H9 (cell line): ENCODE measurements around the gene MMD. TPM values are rescaled to one million over a fixed set of nuclear protein-coding genes. Genes with fewer than 3 reads are reported as not detected.

Source experiments
- DNase-seq: peaks from one replicate; pipeline ENCODE4 v3.0.0-alpha.2; 2017
- H2AFZ ChIP-seq: one replicate; pipeline ENCODE4 v1.6.1; 2013; ENCODE audit warnings: mild to moderate bottlenecking, low read length, control low read depth, moderate library complexity
- H2AK5ac ChIP-seq: 2 replicates; pipeline ENCODE4 v1.6.1; 2013; ENCODE audit warnings: low read length, control low read depth, mixed read lengths; ENCODE audit not compliant: insufficient read length
- H2BK120ac ChIP-seq: one replicate; pipeline ENCODE4 v1.6.1; 2013; ENCODE audit warnings: low read depth, mild to moderate bottlenecking, low read length, control low read depth, inconsistent platforms; ENCODE audit not compliant: poor library complexity, severe bottlenecking
- H2BK12ac ChIP-seq: 2 replicates; pipeline ENCODE4 v1.6.1; 2013; ENCODE audit warnings: low read length, control low read depth, mixed read lengths, low read depth; ENCODE audit not compliant: insufficient read length
- H2BK15ac ChIP-seq: 2 replicates; pipeline ENCODE4 v1.6.1; 2013; ENCODE audit warnings: low read depth, low read length, control low read depth
- H2BK20ac ChIP-seq: one replicate; pipeline ENCODE4 v1.6.1; 2013; ENCODE audit warnings: low read depth, mild to moderate bottlenecking, low read length, control low read depth, inconsistent platforms; ENCODE audit not compliant: poor library complexity, severe bottlenecking
- H2BK5ac ChIP-seq: 2 replicates; pipeline ENCODE4 v1.6.1; 2013; ENCODE audit warnings: low read length, control low read depth, mixed read lengths; ENCODE audit not compliant: insufficient read length
- H3K14ac ChIP-seq: 2 replicates; pipeline ENCODE4 v1.6.1; 2013; ENCODE audit warnings: low read length, control low read depth; ENCODE audit not compliant: insufficient read depth
- H3K18ac ChIP-seq: 2 replicates; pipeline ENCODE4 v1.6.1; 2013; ENCODE audit warnings: low read depth, mild to moderate bottlenecking, mixed read lengths, low read length, control low read depth; ENCODE audit not compliant: insufficient read length
- H3K23ac ChIP-seq: 2 replicates; pipeline ENCODE4 v1.6.1; 2013; ENCODE audit warnings: low read length, control low read depth, mixed read lengths, low read depth; ENCODE audit not compliant: insufficient read length
- H3K23me2 ChIP-seq: 2 replicates; pipeline ENCODE4 v1.6.1; 2013; ENCODE audit warnings: low read depth, mild to moderate bottlenecking, mixed read lengths, low read length, control low read depth; ENCODE audit not compliant: insufficient read length, poor library complexity, severe bottlenecking
- H3K27ac ChIP-seq: 2 replicates; pipeline ENCODE4 v1.5.1; 2013; ENCODE audit warnings: low read length, control low read depth, mixed read lengths, low read depth; ENCODE audit not compliant: insufficient read length
- H3K27me3 ChIP-seq: 2 replicates; pipeline ENCODE4 v1.6.1; 2013; ENCODE audit warnings: low read length, control low read depth, inconsistent platforms; ENCODE audit not compliant: insufficient read depth
- H3K4ac ChIP-seq: 2 replicates; pipeline ENCODE4 v1.6.1; 2013; ENCODE audit warnings: low read depth, mild to moderate bottlenecking, control low read depth, inconsistent platforms, low read length, moderate library complexity
- H3K4me1 ChIP-seq: 2 replicates; pipeline ENCODE4 v1.6.1; 2013; ENCODE audit warnings: low read length, control low read depth, inconsistent platforms; ENCODE audit not compliant: insufficient read depth
- H3K4me2 ChIP-seq: 2 replicates; pipeline ENCODE4 v1.6.1; 2013; ENCODE audit warnings: low read length, control low read depth, mixed read lengths; ENCODE audit not compliant: insufficient read length, insufficient read depth
- H3K56ac ChIP-seq: 2 replicates; pipeline ENCODE4 v1.6.1; 2013; ENCODE audit warnings: low read depth, mild to moderate bottlenecking, mixed read lengths, low read length, control low read depth; ENCODE audit not compliant: insufficient read length
- H3K79me1 ChIP-seq: 2 replicates; pipeline ENCODE4 v1.6.1; 2013; ENCODE audit warnings: low read depth, mild to moderate bottlenecking, moderate library complexity, low read length, control low read depth, inconsistent platforms; ENCODE audit not compliant: insufficient read depth, poor library complexity, severe bottlenecking
- H3K79me2 ChIP-seq: 2 replicates; pipeline ENCODE4 v1.6.1; 2013; ENCODE audit warnings: low read length, control low read depth, inconsistent platforms; ENCODE audit not compliant: insufficient read depth
- H3K9ac ChIP-seq: 2 replicates; pipeline ENCODE4 v1.6.1; 2013; ENCODE audit warnings: low read length, control low read depth, mixed read lengths; ENCODE audit not compliant: insufficient read length; ENCODE audit errors: extremely low read depth
- H3K9me3 ChIP-seq: one replicate; pipeline ENCODE4 v1.6.1; 2013; ENCODE audit warnings: low read depth, low read length, inconsistent platforms; ENCODE audit not compliant: control insufficient read depth
- H3T11ph ChIP-seq: one replicate; pipeline ENCODE4 v1.6.1; 2013; ENCODE audit warnings: mild to moderate bottlenecking, low read length, control low read depth, inconsistent platforms
- H4K20me1 ChIP-seq: one replicate; pipeline ENCODE4 v1.6.1; 2013; ENCODE audit not compliant: control insufficient read depth, insufficient read length, insufficient read depth
- H4K5ac ChIP-seq: 2 replicates; pipeline ENCODE4 v1.6.1; 2013; ENCODE audit warnings: low read depth, mild to moderate bottlenecking, mixed read lengths, low read length, control low read depth; ENCODE audit not compliant: insufficient read length
- H4K8ac ChIP-seq: replicated peaks from 2 replicates; pipeline ENCODE4 v1.6.1; 2013; ENCODE audit warnings: low read length, control low read depth, mixed read lengths, low read depth; ENCODE audit not compliant: insufficient read length
- H4K91ac ChIP-seq: 2 replicates; pipeline ENCODE4 v1.6.1; 2013; ENCODE audit warnings: low read depth, mild to moderate bottlenecking, moderate library complexity, mixed read lengths, low read length, control low read depth; ENCODE audit not compliant: insufficient read length
- H3K27ac Mint-ChIP-seq, 3 experiments: 2 replicates in 2 of 3; 3 replicates in 1 of 3; pipeline ENCODE4 v1.8.0; 2020 to 2021; ENCODE audit warnings: mixed read lengths in 3 of 3, mild to moderate bottlenecking in 1 of 3, moderate library complexity in 1 of 3
- H3K27me3 Mint-ChIP-seq: 2 replicates; pipeline ENCODE4 v1.8.0; 2021; ENCODE audit warnings: low read depth, mild to moderate bottlenecking, moderate library complexity, mixed read lengths
- H3K36me3 Mint-ChIP-seq, 3 experiments: 2 replicates in 2 of 3; 3 replicates in 1 of 3; pipeline ENCODE4 v1.8.0; 2020 to 2021; ENCODE audit warnings: low read depth in 3 of 3, mixed read lengths in 3 of 3; ENCODE audit not compliant: insufficient read depth in 1 of 3
- H3K4me1 Mint-ChIP-seq, 2 experiments: 2 replicates each; pipeline ENCODE4 v1.8.0; 2020; ENCODE audit warnings: mixed read lengths in 2 of 2
- H3K4me3 Mint-ChIP-seq, 2 experiments: 2 replicates in 1 of 2; 3 replicates in 1 of 2; pipeline ENCODE4 v1.8.0; 2020 to 2021; ENCODE audit warnings: mild to moderate bottlenecking in 2 of 2, mixed read lengths in 2 of 2, moderate library complexity in 1 of 2
- H3K9me3 Mint-ChIP-seq, 2 experiments: 2 replicates in 1 of 2; 3 replicates in 1 of 2; pipeline ENCODE4 v1.8.0; 2020; ENCODE audit warnings: mild to moderate bottlenecking in 2 of 2, mixed read lengths in 2 of 2, moderate library complexity in 1 of 2
- WGBS: extraction: QIAGEN DNeasy Blood & Tissue Kit; methylation state at CpG from one replicate; pipeline ENCODE4 v1.1.7; 2013; ENCODE audit warnings: missing lambda C conversion rate, low lambda C conversion rate, mixed read lengths; ENCODE audit not compliant: insufficient read length; ENCODE audit errors: extremely low coverage; 5-methylcytosine and 5-hydroxymethylcytosine counted together
- total RNA-seq: library from RNA; stranded (reverse); gene quantifications from 2 replicates; pipeline ENCODE4 v1.2.1, GENCODE V29; 2021
- TF ChIP-seq, protein P1 (sequence below): fragments of 200-600 bp; sonication (generic); conservative IDR thresholded peaks from 3 replicates; pipeline ENCODE4 v1.8.0; 2021; ENCODE audit warnings: antibody characterized with exemption, mild to moderate bottlenecking

The MMD gene
- total RNA-seq, 1 experiment from 2014 or later, result 24.0 TPM

DNA sequence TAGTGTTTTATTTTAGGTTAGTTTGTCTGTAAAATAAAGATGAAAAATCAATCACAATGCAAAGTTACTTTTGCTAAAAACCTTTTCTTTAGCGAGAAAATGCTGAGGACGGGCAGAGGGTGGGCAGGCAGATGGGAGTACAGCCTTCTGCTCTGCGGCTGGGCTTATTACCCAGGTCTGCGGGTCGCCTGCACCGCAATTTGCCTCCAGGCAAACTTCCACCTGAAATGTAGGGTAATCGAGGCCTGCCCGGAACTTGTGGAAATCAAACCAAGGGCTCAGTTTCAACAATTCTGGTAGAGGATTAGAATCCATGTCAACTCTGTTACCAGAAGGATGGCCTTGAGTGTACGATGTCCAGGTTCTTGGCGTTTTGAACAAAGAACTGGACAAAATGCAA is 22.3 kb upstream of the MMD start:
- no peak overlapping the region for H2BK120ac ChIP-seq
- no peak overlapping the region for H4K91ac ChIP-seq
- no peak overlapping the region for H3K14ac ChIP-seq
- Mint-ChIP-seq H3K36me3 (no peaks in the 10 kb centered on the region; a peak in 1 of 7 replicates), H3K27ac (no peak overlapping the region), H3K4me1 (peaks cover 15% of the 10 kb centered on the region in 2 experiments), H3K27me3 (no peaks in the 10 kb centered on the region; the same call in 1 of the 2 replicates), H3K4me3 (no peak overlapping the region), H3K9me3 (peaks cover 0 to 4% of the 10 kb centered on the region in 2 experiments; a peak in 1 of 5 replicates)
- H4K20me1 ChIP-seq, result no peaks in the 10 kb centered on the region
- H3K4ac ChIP-seq, result no peak overlapping the region
- no peaks in the 10 kb centered on the region for H3K79me2 ChIP-seq
- H3T11ph ChIP-seq, result no peak overlapping the region
- H3K4me1 ChIP-seq, result no peaks in the 10 kb centered on the region; the same call in 1 of the 2 replicates
- H2AK5ac ChIP-seq, result no peak overlapping the region
- no peaks in the 10 kb centered on the region for H3K23me2 ChIP-seq
- no peak overlapping the region for H3K23ac ChIP-seq
- no peak overlapping the region for H4K5ac ChIP-seq
- H2AFZ ChIP-seq, result no peak overlapping the region
- H3K27me3 ChIP-seq, result no peaks in the 10 kb centered on the region
- no peak overlapping the region for H2BK5ac ChIP-seq
- H2BK20ac ChIP-seq, result no peak overlapping the region
- no peak for DNase-seq
- H3K4me2 ChIP-seq, result no peak overlapping the region
- H3K9ac ChIP-seq, result no peak overlapping the region
- no peak overlapping the region for H3K18ac ChIP-seq
- WGBS, result no CpG with 5 or more reads among the region's 10 CpGs
- no peak overlapping the region for H2BK12ac ChIP-seq
- H3K56ac ChIP-seq, result no peak overlapping the region
- no peaks in the 10 kb centered on the region for H3K79me1 ChIP-seq
- H3K9me3 ChIP-seq, result no peaks in the 10 kb centered on the region
- TF ChIP-seq, protein P1, sequence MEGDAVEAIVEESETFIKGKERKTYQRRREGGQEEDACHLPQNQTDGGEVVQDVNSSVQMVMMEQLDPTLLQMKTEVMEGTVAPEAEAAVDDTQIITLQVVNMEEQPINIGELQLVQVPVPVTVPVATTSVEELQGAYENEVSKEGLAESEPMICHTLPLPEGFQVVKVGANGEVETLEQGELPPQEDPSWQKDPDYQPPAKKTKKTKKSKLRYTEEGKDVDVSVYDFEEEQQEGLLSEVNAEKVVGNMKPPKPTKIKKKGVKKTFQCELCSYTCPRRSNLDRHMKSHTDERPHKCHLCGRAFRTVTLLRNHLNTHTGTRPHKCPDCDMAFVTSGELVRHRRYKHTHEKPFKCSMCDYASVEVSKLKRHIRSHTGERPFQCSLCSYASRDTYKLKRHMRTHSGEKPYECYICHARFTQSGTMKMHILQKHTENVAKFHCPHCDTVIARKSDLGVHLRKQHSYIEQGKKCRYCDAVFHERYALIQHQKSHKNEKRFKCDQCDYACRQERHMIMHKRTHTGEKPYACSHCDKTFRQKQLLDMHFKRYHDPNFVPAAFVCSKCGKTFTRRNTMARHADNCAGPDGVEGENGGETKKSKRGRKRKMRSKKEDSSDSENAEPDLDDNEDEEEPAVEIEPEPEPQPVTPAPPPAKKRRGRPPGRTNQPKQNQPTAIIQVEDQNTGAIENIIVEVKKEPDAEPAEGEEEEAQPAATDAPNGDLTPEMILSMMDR, result no peak
- H2BK15ac ChIP-seq, result no peak overlapping the region
- no peak overlapping the region for H4K8ac ChIP-seq
- no peak overlapping the region for H3K27ac ChIP-seq
